ENCODE data around the gene NKG7. TPM values are rescaled to one million over a fixed set of nuclear protein-coding genes. Genes with fewer than 3 reads are reported as not detected.
"Not testable (repeated sequence)": the region's sequence is repeated elsewhere in the genome, so short reads cannot be mapped to it uniquely, and the experiment has no call there.

The NKG7 gene, protein sequence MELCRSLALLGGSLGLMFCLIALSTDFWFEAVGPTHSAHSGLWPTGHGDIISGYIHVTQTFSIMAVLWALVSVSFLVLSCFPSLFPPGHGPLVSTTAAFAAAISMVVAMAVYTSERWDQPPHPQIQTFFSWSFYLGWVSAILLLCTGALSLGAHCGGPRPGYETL
- total RNA-seq: 100 to 1,000 TPM; 140 to 149 TPM

DNA sequence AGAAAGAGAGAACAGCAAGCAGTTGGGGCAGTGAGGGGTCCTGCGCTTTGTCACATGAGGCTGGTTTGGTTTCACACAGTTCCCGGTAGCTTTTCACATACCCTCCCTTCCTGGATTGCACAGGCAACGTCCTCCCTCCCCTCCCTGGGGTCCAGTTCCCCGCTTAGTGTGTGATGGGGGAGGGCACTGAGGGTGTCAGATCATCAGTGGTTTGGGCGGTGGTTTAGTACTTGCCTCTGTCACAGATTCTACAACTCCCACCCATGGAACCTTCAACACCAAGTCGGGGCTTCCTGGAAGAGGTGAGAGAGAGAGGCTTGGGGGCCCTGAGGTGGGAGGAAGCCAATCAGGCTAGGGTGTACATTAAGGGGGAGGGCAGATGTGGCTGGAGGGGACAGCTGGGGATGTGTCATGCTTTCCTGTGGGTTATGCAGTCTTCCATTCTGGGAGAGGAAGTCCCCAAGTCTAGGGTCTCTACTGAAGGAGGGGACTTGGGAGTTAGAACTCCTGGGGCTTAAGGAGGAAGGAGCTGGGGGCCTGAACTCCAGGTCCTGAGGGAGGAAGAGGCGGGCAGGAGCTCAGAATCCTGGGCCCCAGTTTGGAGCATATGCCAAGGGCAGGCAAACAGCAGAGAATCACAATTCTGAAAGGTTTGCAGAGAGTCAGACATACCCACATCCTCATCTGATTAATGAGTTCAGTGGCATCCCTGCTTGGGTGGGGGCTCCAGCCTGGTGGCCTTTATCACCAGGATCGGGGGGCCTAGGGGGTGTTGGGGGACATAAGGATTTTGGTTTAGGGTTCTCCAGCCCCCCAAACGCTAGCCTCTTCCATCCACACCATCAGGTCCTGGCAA is at the start of gene NKG7:
Gene NKG7 (minus strand): TSS at position 6 of the 856 bp plus-strand sequence. CDS start 119 bp downstream, outside the sequence.
- ChIA-PET POLR2A (interaction anchor here (1.7 to 2.1 kb wide), 2 partner anchors 22 to 68 kb away, joined by 5 to 27 read pairs; no protein-coding TSS in a partner anchor), CTCF (interaction anchor here (0.9 to 2.7 kb wide), 5 partner anchors 8 to 288 kb away, joined by 3 to 9 read pairs (median 4); no protein-coding TSS in a partner anchor)
- intact Hi-C loops (cut with micrococcal nuclease): loop anchor here (1.0 kb wide), 1 partner anchor 21 kb away; no protein-coding TSS in a partner anchor
- Mint-ChIP-seq H3K4me1 (ENCODE audit: low read depth) (peaks cover 71% of the 10 kb centered on the region), H3K9me3 (no peaks in the 10 kb centered on the region), H3K4me3 (peak within 1 kb of the TSS; percentile 76), H3K27me3 (no peaks in the 10 kb centered on the region), H3K36me3 (peaks cover 13% of the 10 kb centered on the region), H3K27ac (peak within 1 kb of the TSS; percentile 95)
- DNase-seq: peak; percentile 92

DNA sequence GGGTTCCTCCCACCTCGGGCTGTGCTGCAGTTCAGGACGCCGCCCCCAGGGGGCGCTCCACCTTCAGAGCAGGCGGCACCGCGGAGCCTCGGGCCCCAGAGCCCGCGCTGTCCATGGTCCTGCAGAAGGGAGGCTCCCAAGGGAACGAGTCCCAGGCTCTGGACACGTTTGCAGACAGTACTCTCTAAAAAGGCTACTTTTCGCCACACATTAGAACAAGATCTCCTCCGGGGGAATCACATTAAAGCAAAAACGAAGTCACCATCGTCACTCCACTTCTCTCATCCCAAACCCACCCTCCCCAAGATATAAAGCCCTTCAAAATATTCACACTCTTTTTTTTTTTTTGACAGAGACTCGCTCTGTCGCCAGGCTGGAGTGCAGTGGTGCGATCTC is 49.6 kb upstream of the NKG7 start:
- Mint-ChIP-seq H3K4me1 (ENCODE audit: low read depth) (peaks cover 18% of the 10 kb centered on the region), H3K4me3 (no peak overlapping the region), H3K36me3 (no peaks in the 10 kb centered on the region)

DNA sequence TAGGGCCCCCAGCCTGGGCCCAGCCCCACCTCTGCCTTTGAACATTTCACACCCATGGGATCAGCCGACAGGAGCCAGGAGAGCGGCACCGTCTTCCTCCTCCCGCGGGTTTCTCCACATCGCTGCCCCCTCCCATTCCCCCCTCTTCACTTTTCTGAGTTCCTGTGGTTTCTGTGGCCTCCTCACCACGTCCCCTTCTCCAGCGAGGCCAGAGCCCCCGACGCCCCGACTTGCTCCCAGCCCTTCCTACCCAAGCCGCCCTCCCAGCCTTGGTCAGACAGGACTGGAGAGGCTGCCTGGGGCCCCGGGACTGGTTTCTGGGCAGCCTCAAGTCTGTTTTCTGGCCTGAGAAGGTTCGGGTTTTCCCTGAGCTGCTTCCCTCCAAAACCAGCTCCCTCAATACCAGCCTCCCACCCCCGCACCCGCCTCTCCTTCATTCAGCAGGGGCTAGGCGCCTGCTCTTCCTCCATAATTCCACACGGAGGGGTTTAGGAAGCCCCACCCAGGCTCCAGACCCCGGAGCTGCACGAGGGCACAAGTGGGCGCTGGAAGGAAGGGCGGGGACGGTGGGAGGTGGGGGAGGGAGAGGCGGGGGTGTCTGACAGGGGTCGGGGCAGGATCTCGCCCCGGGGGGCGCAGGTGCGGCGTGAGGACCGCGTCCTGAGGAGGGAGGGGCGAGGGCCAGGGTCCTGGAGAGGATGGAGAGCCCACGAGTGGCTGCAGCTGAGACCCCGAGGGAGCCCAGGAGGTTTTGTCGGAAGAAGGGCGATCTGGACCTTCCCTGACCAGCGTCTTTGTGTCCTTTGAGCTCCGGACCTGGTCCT is 49.0 kb upstream of the NKG7 start:
- no peaks in the 10 kb centered on the region for H3K36me3 Mint-ChIP-seq
- peaks cover 21% of the 10 kb centered on the region for H3K4me1 Mint-ChIP-seq (ENCODE audit: low read depth)
- H3K4me3 Mint-ChIP-seq: no peak overlapping the region
- POLR2A ChIA-PET: interaction anchor here (0.7 to 0.9 kb wide), 2 partner anchors 26 to 94 kb away, joined by 3 to 4 read pairs; no protein-coding TSS in a partner anchor
- intact Hi-C loops (cut with micrococcal nuclease): loop anchor here (1.0 to 5.0 kb wide), 3 partner anchors 18 to 236 kb away; no protein-coding TSS in a partner anchor
- peaks cover 21% of the 10 kb centered on the region for H3K27me3 Mint-ChIP-seq
- CTCF ChIA-PET: interaction anchor here (0.5 to 8.3 kb wide), 43 partner anchors 8 to 263 kb away, joined by 3 to 74 read pairs (median 4); partner anchors contain the start of genes LIM2 and SIGLEC14
- H3K9me3 Mint-ChIP-seq: no peaks in the 10 kb centered on the region
- no peak for DNase-seq
- H3K27ac Mint-ChIP-seq: no peak overlapping the region

More for the DNA sequence above, 49.6 kb upstream of the NKG7 start:
- intact Hi-C loops (cut with micrococcal nuclease): loop anchor here (1.0 to 5.0 kb wide), 3 partner anchors 17 to 235 kb away; no protein-coding TSS in a partner anchor
- Mint-ChIP-seq H3K27ac (no peak overlapping the region), H3K27me3 (peaks cover 18% of the 10 kb centered on the region), H3K9me3 (no peaks in the 10 kb centered on the region)
- POLR2A ChIA-PET: no interaction called here
- CTCF ChIA-PET: interaction anchor here (0.5 to 8.3 kb wide), 39 partner anchors 9 to 248 kb away, joined by 3 to 74 read pairs (median 4); partner anchors contain the start of genes LIM2 and SIGLEC14
- DNase-seq: peak; percentile 91

DNA sequence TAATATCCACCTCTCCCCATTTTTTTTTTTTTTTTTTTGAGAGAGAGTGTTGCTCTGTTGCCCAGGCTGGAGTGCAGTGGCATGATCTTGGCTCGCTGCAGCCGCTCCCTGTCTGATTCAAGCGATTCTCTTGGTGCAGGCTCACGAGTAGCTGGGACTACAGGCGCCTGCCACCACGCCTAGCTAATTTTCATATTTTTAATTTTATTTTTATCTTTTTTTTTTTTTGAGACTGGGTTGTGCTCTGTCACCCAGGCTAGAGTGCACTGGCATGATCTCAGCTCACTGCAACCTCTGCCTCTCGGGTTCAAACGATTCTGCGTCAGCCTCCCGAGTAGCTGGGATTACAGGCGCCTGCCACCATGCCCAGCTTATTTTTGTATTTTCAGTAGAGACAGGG is 48.1 kb upstream of the NKG7 start:
- H3K9me3 Mint-ChIP-seq, H3K27ac Mint-ChIP-seq, H3K4me3 Mint-ChIP-seq, H3K36me3 Mint-ChIP-seq, DNase-seq: not testable (repeated sequence)
- H3K4me1 Mint-ChIP-seq (ENCODE audit: low read depth): peaks cover 21% of the 10 kb centered on the region
- POLR2A ChIA-PET: interaction anchor here (0.7 to 0.9 kb wide), 2 partner anchors 25 to 95 kb away, joined by 3 to 4 read pairs; no protein-coding TSS in a partner anchor
- intact Hi-C loops (cut with micrococcal nuclease): loop anchor here (5.0 kb wide), 1 partner anchor 237 kb away; no protein-coding TSS in a partner anchor
- H3K27me3 Mint-ChIP-seq: peaks cover 17% of the 10 kb centered on the region
- CTCF ChIA-PET: interaction anchor here (0.7 to 8.3 kb wide), 14 partner anchors 13 to 262 kb away, joined by 3 to 74 read pairs (median 9); no protein-coding TSS in a partner anchor

DNA sequence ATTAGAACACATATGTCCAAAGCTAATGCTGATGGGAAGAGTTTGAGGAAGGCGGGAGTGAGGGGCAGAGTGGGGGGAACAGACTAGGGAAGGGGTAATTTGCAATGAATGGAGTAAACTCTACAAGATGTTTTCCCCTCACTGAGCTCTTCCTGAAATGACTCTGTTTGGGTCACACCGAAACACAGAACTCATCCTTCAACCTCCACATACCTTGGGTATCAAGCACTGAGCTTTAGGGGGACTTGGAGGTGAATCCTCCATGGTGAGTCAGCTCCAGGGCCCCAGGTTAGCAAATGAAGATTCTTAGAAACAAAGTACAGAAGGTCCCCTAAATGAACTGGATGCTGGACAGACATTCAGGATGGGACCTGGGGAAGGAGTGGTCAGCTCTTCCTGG is 46.3 kb upstream of the NKG7 start:
- peaks cover 21% of the 10 kb centered on the region for H3K4me1 Mint-ChIP-seq (ENCODE audit: low read depth)
- no peak overlapping the region for H3K4me3 Mint-ChIP-seq
- no peak overlapping the region for H3K27ac Mint-ChIP-seq
- H3K27me3 Mint-ChIP-seq: peaks cover 17% of the 10 kb centered on the region
- no peaks in the 10 kb centered on the region for H3K36me3 Mint-ChIP-seq
- ChIA-PET POLR2A (interaction anchor here (1.3 to 1.6 kb wide), 2 partner anchors 21 to 25 kb away, joined by 3 to 4 read pairs; no protein-coding TSS in a partner anchor), CTCF (interaction anchor here (0.8 to 8.3 kb wide), 6 partner anchors 23 to 243 kb away, joined by 3 to 74 read pairs (median 6); no protein-coding TSS in a partner anchor)
- DNase-seq: no peak
- intact Hi-C loops (cut with micrococcal nuclease): no loop called here
- H3K9me3 Mint-ChIP-seq: no peaks in the 10 kb centered on the region

DNA sequence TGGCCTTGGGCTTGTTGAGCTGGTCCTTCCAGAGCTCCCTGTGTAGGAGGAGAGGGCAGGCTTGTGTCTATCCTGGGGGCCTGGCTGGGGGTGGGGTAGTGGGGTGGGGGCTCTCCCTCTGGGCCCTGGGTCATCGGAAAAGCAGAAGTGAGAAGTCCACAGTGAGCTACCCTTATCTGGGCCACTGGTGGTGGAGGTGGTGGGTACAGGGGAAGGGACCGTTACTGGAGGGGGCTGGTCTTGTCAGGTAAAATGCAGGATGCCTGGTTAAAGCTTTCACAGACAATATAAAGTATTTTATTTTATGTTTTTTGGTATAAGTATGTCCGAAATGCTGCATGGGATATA is 45.3 kb upstream of the NKG7 start:
- ChIA-PET CTCF (interaction anchor here (1.0 to 8.3 kb wide), 8 partner anchors 17 to 243 kb away, joined by 3 to 74 read pairs (median 6); no protein-coding TSS in a partner anchor), POLR2A (interaction anchor here (1.3 to 1.6 kb wide), 3 partner anchors 22 to 24 kb away, joined by 3 to 8 read pairs (median 4); no protein-coding TSS in a partner anchor)
- Mint-ChIP-seq H3K36me3 (no peaks in the 10 kb centered on the region), H3K4me3 (no peak overlapping the region), H3K27me3 (peaks cover 15% of the 10 kb centered on the region), H3K27ac (peak overlapping the region; percentile 38), H3K9me3 (no peaks in the 10 kb centered on the region), H3K4me1 (ENCODE audit: low read depth) (peaks cover 21% of the 10 kb centered on the region)
- intact Hi-C loops (cut with micrococcal nuclease): no loop called here
- DNase-seq: no peak

DNA sequence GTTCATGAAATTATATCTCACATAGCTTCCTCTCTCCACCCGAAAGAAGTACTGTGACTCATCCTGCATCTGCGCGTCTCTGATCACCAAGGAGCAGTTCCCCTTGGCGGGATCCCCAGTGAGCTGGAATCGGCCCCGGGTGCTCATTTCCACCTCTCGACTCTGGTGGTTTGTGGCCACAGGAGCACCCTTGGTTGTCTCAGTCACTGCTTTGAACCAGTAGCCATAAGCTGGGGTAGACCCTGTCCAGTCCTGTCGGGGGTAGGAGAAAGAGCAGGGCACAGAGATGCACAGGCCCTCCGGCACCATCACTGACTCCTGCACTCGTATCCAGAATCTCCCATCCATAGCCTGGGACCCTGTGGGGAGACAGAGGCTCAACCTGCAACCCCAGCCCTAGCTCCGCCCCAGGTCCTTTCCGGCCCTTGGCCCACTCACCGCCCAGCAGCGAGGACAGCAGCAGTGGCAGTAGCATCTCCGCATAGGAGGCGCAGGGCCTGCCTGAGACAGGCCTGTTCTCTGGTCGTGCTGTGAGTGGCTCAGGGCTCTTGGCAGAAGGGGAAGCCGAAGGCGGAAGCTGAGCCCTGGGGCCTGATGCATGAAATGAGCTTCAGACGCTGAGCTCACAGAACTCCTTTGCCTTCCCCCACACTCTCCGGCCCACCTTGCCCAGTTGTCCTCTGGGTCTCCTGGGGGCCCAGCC is 44.8 kb upstream of the NKG7 start, which contains the start of gene SIGLEC10:
Gene SIGLEC10 (minus strand): TSS at position 536 of the 703 bp plus-strand sequence. CDS start 61 bp downstream, at position 475.
- DNase-seq: peak; percentile 72
- Mint-ChIP-seq H3K9me3 (no peaks in the 10 kb centered on the region), H3K27me3 (peaks cover 15% of the 10 kb centered on the region), H3K4me1 (ENCODE audit: low read depth) (peaks cover 21% of the 10 kb centered on the region), H3K27ac (peak within 1 kb of the TSS; percentile 38), H3K4me3 (no peak within 1 kb of the TSS), H3K36me3 (no peaks in the 10 kb centered on the region)
- ChIA-PET CTCF (interaction anchor here (0.6 to 8.3 kb wide), 10 partner anchors 17 to 244 kb away, joined by 3 to 74 read pairs (median 5); no protein-coding TSS in a partner anchor), POLR2A (interaction anchor here (1.5 to 1.6 kb wide), 2 partner anchors 21 to 23 kb away, joined by 3 to 8 read pairs; no protein-coding TSS in a partner anchor)
- intact Hi-C loops (cut with micrococcal nuclease): no loop called here

DNA sequence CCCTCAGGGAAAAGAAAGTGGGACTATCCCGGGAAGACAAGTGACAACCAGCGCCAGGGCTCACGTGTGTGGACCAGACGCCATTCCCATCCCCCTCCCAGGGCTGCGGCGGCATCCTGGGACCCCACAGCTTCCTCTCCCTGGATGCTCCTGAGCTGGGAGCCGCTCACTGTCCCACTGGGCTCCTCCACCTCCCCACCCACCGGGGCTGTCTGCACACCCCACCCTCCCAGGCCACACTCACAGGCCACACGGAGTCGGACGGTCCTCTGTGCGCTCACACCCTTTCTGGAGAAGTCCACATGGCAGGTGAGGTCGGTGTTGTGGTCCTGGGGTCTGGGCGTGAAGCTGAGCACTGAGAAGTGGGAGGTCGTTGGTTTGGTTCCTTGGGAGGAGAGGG is 44.0 kb upstream of the NKG7 start:
- intact Hi-C loops (cut with micrococcal nuclease); H3K27ac Mint-ChIP-seq; POLR2A ChIA-PET; H3K9me3 Mint-ChIP-seq; DNase-seq; H3K36me3 Mint-ChIP-seq; H3K4me3 Mint-ChIP-seq: not testable (repeated sequence)
- H3K4me1 Mint-ChIP-seq (ENCODE audit: low read depth): peaks cover 18% of the 10 kb centered on the region
- H3K27me3 Mint-ChIP-seq: peaks cover 17% of the 10 kb centered on the region
- CTCF ChIA-PET: interaction anchor here (0.9 to 1.9 kb wide), 3 partner anchors 18 to 241 kb away, joined by 4 to 8 read pairs (median 4); no protein-coding TSS in a partner anchor

DNA sequence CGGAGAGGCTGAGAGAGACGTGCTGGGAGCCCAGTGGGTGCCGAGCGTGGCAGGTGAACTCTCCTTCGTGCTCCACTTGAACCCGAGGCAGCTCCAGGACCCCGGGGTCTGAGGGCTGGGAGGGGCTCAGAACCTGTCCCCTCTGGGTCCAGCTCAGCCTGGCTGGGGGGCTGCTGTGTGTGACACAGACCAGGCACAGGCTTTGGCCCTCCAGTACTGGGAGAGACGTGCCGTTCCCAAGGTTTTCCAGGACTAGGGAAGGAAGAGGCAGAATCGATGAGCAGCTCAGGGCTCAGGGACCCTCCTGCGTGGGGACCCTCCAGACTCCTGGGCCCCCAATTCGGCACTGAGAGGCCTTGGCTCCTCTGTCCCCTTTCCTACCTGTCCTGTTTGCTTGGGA is 42.7 kb upstream of the NKG7 start:
- H3K4me1 Mint-ChIP-seq (ENCODE audit: low read depth): peaks cover 18% of the 10 kb centered on the region
- POLR2A ChIA-PET: no interaction called here
- peaks cover 15% of the 10 kb centered on the region for H3K27me3 Mint-ChIP-seq
- H3K36me3 Mint-ChIP-seq: no peaks in the 10 kb centered on the region
- no peak overlapping the region for H3K27ac Mint-ChIP-seq
- H3K9me3 Mint-ChIP-seq: no peaks in the 10 kb centered on the region
- intact Hi-C loops (cut with micrococcal nuclease): no loop called here
- DNase-seq: no peak
- CTCF ChIA-PET: interaction anchor here (1.5 kb wide), 1 partner anchor 17 kb away, joined by 6 read pairs; no protein-coding TSS in a partner anchor
- H3K4me3 Mint-ChIP-seq: no peak overlapping the region

DNA sequence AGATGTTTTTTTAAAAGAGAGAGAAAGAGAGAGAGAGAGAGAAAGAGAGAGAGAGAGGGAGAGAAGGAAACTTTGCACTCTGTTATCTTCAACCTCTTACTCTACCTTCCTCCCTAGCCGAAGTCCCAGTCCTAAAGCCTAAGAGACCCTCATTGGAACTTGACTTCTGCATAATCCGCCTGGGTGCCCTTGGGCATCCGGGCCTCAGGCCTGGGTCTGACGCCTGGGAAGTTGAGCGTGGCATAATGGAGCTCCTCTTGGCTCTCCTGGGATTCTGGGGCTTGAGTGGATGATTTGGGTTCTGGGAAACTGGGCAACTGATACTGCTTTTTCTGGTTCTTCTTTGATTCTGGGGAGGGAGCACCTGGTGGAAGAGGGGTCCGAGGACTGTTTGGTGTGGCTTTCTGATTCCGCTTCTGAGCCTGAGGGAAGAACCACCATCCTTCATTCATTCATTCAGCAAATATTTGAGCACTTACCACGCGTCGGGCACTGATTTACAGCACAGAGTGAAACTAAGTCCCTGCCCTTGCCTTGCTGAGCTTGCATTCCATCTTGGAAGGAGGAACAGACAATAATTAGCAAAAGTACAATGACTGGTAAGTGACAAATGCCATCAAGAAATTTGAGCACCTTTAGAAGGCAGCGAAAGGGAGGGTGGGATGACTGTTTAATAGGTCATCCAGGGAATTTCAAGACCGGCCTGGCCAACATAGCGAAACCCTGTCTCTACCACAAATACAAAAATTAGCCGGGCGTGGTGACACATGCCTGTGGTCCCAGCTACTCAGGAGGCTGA is 38.7 kb upstream of the NKG7 start:
- H3K27me3 Mint-ChIP-seq: peaks cover 7% of the 10 kb centered on the region
- no peak overlapping the region for H3K27ac Mint-ChIP-seq
- CTCF ChIA-PET: no interaction called here
- no peak overlapping the region for H3K4me3 Mint-ChIP-seq
- no peak for DNase-seq
- H3K36me3 Mint-ChIP-seq: no peaks in the 10 kb centered on the region
- intact Hi-C loops (cut with micrococcal nuclease): no loop called here
- peaks cover 7% of the 10 kb centered on the region for H3K4me1 Mint-ChIP-seq (ENCODE audit: low read depth)
- no peaks in the 10 kb centered on the region for H3K9me3 Mint-ChIP-seq
- POLR2A ChIA-PET: interaction anchor here (0.6 kb wide), 1 partner anchor 22 kb away, joined by 3 read pairs; no protein-coding TSS in a partner anchor

Data from activated CD4-positive, alpha-beta memory T cell treated with anti-CD3 and anti-CD28 coated beads for 36 hours (primary cell).